Stimulated activated CD4-positive, alpha-beta T cell treated with anti-CD3 and anti-CD28 coated beads, TNF-alpha, amount 100 ng/mL, for 48 hours (primary cell): ENCODE results near the gene GFRA1.

Experiments
- DNase-seq, 3 donors: peaks; one replicate each; pipeline ENCODE4 v3.0.0-alpha.2; 2020; ENCODE audit warnings: low read depth in 3 of 3

Gene GFRA1

DNA sequence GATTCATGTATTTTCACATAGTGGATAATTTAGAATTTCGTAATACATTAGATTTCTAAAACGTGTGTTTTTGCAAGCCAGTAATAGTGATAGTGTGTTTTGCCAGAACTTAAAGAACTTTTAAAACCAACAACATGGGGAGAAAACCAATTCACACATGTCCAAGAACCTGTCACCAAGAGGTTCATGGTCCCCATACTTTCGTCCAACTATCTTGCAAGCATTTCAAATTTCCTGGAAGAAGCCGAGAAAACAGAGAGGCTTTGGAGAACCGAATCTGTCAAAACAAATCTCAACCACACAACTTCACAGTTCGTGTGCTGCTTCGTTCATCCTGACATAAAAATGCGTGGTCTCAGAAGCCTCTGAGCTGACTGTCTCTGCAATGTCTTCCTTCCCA is 31.9 kb downstream of the GFRA1 start:
- DNase-seq, result no peak

DNA sequence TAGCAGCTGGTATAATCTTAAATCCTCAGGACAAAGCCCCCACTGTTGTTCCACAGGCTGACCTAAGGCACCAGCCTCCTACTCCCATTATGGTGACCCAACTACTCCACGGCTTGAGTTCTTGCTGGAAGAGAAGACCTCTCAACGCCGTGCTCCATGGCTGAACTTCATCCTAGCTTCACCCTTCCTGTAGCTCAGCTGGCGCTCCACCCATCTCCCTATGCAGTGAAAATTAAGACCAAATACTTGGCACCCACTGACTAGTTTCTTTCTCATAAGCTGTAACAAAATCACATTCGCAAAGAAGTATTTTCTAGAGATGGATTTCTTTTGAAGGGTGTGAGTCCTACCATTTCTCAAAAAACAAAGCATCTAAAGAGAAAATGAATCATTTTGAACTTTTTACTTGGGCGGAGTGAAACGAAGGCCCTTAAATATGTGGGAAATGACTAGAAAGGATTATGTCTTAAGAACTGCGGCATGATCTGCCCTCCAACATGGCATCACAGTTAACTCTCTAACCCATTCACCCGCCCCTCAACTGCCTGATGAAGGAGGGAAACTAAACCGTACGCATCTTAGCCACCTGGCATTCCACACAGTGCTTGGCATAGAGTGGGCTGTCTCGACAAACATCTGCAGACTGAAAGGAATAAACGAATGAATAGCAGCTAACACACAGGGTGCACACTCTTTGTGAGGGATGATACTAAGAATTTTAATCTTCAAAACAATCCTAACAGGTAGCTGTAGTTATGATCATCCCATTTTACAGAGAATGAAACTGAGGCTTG is 32.7 kb downstream of the GFRA1 start:
- no peak for DNase-seq

GRCh38 chr10:116239229-116239628 is 33.8 kb downstream of the GFRA1 start:
- DNase-seq, result no peak

- DNase-seq, result no peak
Observed at GRCh38 chr10:116237970-116238369, 35.0 kb downstream of the GFRA1 start.

DNA sequence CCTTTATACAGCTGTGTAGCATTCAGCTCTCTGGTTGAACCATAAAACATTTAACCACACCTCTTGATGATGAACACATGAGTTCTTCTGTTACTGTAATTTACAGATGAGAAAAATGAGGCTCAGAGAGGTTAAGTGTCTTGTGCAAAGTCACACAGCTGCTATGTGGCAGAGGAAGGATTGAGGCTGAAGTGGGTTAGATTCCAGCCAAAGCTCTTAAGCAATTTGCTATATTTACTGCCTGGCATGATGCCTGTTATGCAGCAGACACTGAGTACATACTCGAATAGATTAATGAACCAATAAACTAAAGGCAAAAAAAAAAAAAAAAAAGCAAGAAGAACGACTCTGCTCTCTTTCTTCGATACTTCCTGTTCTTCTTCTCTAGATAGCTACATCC is 35.7 kb downstream of the GFRA1 start:
- no peak for DNase-seq

- no peak for DNase-seq
Observed at GRCh38 chr10:116233230-116233629, 39.8 kb downstream of the GFRA1 start.

DNA sequence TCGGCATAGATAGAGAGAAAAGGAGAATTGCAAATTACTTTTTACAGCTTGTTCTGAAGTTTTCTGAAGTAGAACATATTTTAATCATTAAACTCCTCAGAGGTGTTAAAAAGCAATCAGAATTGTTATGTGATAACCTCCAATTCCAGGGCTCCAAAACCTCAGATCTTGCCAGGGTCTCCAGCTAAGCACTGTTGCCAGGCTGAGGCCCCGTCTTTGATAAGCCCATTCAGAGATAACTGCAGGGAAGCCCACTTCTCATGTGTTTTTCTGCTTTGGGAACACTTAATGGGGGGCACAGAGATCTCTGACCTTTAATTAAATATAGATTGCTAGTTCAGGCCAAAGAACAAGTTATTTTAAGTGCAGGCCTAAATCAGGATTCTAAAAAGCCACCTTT is 40.4 kb downstream of the GFRA1 start:
- DNase-seq, result no peak

GRCh38 chr10:116226766-116227165 is 46.2 kb downstream of the GFRA1 start:
- DNase-seq, result no peak

DNA sequence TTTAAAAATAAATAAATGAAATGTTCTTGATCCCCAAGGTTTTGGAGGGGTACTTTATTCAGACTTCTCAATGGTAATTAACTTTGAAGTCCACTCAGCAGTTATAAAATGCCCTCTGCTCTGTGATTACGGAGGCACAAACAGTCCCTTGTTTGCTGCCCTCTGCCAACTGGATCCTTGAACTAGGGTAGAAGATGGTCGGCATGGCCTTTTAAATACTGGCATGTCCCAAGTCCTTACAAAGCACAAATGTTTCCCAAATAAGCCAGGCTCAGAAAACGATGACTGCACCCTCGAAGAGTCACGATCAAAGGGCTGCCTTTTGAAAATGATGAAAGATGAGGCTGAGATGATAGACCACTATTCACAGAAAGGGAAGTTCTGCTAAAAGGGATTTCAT is 47.0 kb downstream of the GFRA1 start:
- DNase-seq, result no peak

DNA sequence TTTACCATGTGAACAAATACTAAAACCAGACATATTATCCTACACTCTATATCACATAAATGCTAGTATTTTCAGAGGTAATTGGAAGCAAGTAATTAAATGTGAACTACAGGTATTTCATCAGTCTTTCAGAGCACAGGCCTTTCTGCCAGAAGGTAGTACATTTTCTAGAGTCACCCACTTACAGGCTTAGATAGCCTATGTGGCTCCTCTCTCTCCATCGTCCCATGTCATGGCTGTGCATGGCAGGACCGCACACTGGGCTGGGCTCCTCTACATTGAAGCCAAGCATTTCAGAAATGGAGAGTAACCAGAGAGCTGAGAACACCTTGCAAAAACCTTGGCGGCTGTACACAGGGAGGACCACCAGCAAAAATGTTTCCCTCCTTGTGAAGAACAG is 49.7 kb downstream of the GFRA1 start:
- no peak for DNase-seq

DNA sequence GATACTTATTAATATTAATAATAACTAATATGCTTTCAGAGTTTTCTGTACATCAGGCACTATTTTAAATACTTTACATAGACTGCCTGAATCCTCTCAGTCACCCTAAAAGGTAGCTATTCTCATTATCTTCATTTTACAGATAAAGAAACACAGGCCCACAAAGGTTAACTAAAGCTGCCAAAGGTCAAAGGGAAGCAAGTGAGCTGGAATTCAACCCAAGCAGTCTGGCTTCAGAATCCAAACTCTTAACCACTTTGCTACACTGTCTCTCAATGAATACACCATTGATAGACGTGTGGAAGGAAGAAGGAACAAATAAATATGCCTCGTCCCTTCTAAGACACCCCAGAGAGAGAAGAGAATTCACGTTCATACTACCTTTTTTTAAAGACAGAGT is 52.0 kb downstream of the GFRA1 start:
- DNase-seq, result no peak

DNA sequence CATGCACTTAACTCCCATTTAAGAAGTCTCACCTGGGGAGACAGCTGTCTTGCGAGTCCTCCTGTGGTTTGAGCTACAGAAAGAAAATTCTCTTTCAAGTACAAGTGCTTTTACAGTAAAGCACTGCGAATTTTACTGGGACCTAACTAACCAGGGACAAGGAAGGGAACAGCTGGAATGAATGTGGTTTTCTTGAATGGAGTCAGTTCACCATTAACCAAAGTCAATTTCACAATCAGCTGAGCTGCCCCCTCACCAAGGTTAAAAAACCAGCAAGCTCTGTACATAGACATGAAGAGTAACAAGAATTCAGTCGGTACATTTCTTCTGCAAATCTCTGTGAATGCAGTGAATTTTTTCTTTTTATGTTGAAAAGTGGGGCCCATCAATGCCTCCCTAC is 56.3 kb downstream of the GFRA1 start:
- no peak for DNase-seq

GRCh38 chr10:116215651-116216050 is 57.4 kb downstream of the GFRA1 start:
- no peak for DNase-seq

DNA sequence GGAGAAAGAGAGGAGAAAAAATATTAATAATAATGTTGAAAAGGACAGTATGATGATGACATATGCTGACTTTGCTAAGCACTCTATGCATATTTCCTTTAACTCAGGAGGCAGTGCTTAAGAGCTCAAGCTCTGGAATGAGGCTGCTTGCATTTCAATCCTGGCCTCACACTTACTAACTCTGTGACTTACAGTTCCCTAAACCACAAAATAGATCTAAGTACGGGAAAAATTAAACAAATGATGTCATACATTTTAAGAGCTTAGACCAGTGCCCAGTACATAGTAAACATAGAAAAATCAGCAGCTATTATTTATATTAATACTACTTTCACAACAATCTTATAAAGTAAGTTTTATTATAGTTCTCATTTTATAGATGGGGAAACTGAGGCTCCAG is 61.3 kb downstream of the GFRA1 start:
- DNase-seq, result no peak

DNA sequence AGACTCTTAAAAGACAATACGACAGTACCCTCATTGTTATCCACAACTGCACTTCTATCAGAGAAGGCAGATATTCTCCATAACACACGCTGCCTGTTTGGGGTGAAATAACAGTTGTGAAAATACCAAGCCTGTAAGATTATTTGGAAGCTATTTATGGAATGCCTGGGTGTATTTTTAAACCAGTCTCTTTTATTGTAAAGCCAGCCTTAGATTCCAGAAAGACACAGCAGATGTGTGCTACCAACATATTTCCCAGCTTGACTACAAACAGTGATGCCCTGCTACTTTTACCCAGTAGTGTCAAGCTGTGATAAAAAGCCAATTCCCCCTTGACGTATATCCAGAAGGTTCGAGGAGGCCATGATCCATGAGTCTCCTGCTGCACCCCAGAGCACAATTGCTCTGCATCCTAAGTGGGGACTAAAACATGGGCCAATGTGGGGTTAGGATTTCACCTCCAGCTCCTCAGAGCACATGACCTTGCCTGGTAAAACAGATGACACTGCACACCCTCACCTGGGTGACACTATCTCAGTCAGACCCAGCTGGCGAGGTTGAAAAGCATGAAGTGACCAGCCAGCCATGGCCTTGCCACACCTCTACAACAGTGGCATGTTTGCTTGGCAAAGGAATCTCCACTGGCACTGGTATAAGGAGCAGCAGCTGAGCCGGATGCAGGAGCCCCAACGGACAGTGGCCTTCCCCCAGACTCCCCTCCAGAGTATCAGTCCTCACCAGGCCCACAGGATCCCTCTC is 62.2 kb downstream of the GFRA1 start:
- DNase-seq, result no peak

GRCh38 chr10:116209781-116210180 is 63.2 kb downstream of the GFRA1 start:
- DNase-seq, result no peak

DNA sequence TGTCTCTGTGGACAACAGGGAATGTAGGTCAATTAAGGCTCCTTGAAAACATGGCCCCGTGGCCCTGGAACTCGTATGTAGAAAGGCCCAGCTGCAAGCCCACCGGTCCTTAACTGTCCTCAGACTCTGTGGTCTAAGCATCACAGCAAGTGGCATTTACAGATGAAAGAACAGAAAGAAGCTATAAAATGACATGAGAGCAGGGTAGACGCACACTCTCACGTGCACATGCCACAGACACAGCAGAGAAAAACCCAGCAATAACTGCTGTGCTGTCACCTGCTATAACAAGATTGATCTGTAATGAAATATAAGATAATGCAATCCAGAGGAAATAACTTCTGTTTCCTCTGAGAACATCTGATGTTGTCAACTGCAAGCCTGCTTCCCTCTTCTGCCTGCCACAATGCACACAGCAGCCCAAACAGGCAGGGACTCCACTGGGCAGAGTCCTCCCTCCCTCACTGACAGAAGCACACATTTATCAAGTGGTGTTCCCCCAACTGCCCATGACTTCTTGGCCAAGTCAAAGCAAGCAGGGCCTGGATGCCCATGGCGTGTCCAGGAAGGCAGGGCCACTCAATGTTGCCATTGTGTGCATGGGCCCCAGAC is 63.9 kb downstream of the GFRA1 start:
- DNase-seq, result no peak

DNA sequence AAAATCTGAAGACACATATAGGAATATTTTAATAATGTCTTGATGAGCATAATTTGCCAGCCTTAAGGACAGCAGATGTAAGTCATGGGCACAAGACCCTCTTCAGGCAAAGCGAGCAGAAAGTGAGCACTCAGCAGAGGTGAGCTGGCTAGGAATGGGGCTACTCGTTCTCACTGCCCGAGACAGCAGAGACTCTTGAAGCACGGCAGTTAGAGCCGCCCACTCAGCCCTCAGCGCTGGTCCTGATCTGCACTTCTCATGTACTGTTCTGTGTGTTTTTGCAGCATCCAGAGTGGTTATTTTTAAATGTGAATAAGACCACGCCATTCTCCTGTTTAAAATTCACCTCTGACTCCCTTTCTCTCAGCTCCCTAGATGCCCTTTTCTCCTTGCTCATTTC is 65.3 kb downstream of the GFRA1 start:
- DNase-seq, result no peak

DNA sequence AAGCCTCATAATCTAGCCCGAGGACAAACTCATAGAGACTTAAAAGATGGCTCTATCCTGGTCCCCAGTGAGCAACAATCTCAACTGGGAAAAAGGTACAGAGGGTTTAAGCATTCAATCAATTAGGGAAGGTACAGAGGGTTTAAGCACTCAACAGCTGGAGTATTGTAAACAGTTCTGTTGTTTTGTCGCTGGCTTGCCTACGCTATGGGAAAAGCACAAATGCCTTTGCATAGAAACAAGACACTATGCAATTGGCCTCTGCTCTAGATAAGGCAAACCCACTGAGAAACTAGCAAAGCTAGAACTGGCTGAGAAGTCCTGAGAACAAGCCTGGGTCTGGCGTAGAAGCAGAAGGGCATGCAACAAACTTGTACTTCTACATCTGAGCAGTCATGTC is 69.3 kb downstream of the GFRA1 start:
- no peak for DNase-seq

GRCh38 chr10:116201670-116202430 is 71.2 kb downstream of the GFRA1 start:
- no peak for DNase-seq

DNA sequence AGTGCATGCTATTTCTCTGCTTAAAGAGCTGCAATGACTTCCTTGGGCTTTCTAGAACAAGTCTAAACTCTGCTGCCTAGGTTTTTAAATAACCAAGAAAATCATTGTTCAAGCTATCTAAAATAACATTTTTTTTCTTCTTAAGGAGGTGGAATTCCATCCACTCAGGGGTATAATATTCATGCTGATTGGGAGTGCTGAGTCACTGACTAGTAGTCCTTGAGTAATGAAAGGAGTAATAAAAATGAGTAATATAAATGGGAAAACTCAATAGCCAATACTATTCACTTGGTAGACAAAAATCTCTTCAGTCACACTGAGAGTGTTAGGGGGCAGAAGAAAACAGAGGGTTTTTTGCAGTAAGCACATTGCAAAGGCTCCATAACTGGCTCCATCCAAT is 72.0 kb downstream of the GFRA1 start:
- DNase-seq, result no peak

GRCh38 chr10:116198676-116199035 is 74.3 kb downstream of the GFRA1 start:
- no peak for DNase-seq
